ENCODE measurements around the gene CXCL12.

The CXCL12 gene

GRCh38 chr10:44382981-44383748 is 1.7 kb downstream of the CXCL12 start:
- TF ChIP-seq CTCF (IDR thresholded peaks at IDR 0.05; ENCODE audit: low read depth, low read length), result no peak
- Histone ChIP-seq H3K27ac (no peak overlapping the region), H3K4me3 (ENCODE audit: low read depth, low read length) (no peak overlapping the region), H3K27me3 (ENCODE audit: insufficient read depth, low read depth, severe bottlenecking) (peaks cover 90% of the 10 kb centered on the region), H3K36me3 (no peaks in the 10 kb centered on the region), H3K9me3 (ENCODE audit: severe bottlenecking) (no peaks in the 10 kb centered on the region)
- DNase-seq, result no peak

- Histone ChIP-seq H3K27ac (no peak overlapping the region), H3K9me3 (ENCODE audit: severe bottlenecking) (no peaks in the 10 kb centered on the region), H3K27me3 (ENCODE audit: insufficient read depth, low read depth, severe bottlenecking) (peaks cover 93% of the 10 kb centered on the region), H3K4me3 (ENCODE audit: low read depth, low read length) (no peak overlapping the region), H3K36me3 (no peaks in the 10 kb centered on the region)
- no peak for DNase-seq
- no peak for TF ChIP-seq CTCF (IDR thresholded peaks at IDR 0.05; ENCODE audit: low read depth, low read length)
Observed at GRCh38 chr10:44382131-44382858, 2.6 kb downstream of the CXCL12 start.

- H3K4me3 ChIP-seq (ENCODE audit: low read depth, low read length), result no peak overlapping the region
- DNase-seq, result no peak
- H3K9me3 ChIP-seq (ENCODE audit: severe bottlenecking), result no peaks in the 10 kb centered on the region
- TF ChIP-seq CTCF (IDR thresholded peaks at IDR 0.05; ENCODE audit: low read depth, low read length), result no peak
- H3K36me3 ChIP-seq, result no peaks in the 10 kb centered on the region
- H3K27ac ChIP-seq, result no peak overlapping the region
- peaks cover 90% of the 10 kb centered on the region for H3K27me3 ChIP-seq (ENCODE audit: insufficient read depth, low read depth, severe bottlenecking)
Observed at GRCh38 chr10:44380829-44381600, 3.9 kb downstream of the CXCL12 start.

- H3K4me3 ChIP-seq (ENCODE audit: low read depth, low read length), result no peak overlapping the region
- TF ChIP-seq CTCF (IDR thresholded peaks at IDR 0.05; ENCODE audit: low read depth, low read length), result no peak
- H3K9me3 ChIP-seq (ENCODE audit: severe bottlenecking), result no peaks in the 10 kb centered on the region
- H3K36me3 ChIP-seq, result no peaks in the 10 kb centered on the region
- no peak overlapping the region for H3K27ac ChIP-seq
- H3K27me3 ChIP-seq (ENCODE audit: insufficient read depth, low read depth, severe bottlenecking), result peaks cover 92% of the 10 kb centered on the region
- DNase-seq, result no peak
Observed at GRCh38 chr10:44379907-44380306, 5.0 kb downstream of the CXCL12 start.

- Histone ChIP-seq H3K27me3 (ENCODE audit: insufficient read depth, low read depth, severe bottlenecking) (peaks cover 93% of the 10 kb centered on the region), H3K4me3 (ENCODE audit: low read depth, low read length) (no peak overlapping the region), H3K36me3 (no peaks in the 10 kb centered on the region), H3K9me3 (ENCODE audit: severe bottlenecking) (no peaks in the 10 kb centered on the region), H3K27ac (no peak overlapping the region)
- TF ChIP-seq CTCF (IDR thresholded peaks at IDR 0.05; ENCODE audit: low read depth, low read length), result no peak
- DNase-seq, result no peak
Observed at GRCh38 chr10:44378626-44379025, 6.3 kb downstream of the CXCL12 start.
